ENCODE measurements around the gene NDFIP2. TPM values are rescaled to one million over a fixed set of nuclear protein-coding genes. Genes with fewer than 3 reads are reported as not detected.

Gene NDFIP2
- total RNA-seq, 1 donor from 2014 or later, result 53.8 TPM

DNA sequence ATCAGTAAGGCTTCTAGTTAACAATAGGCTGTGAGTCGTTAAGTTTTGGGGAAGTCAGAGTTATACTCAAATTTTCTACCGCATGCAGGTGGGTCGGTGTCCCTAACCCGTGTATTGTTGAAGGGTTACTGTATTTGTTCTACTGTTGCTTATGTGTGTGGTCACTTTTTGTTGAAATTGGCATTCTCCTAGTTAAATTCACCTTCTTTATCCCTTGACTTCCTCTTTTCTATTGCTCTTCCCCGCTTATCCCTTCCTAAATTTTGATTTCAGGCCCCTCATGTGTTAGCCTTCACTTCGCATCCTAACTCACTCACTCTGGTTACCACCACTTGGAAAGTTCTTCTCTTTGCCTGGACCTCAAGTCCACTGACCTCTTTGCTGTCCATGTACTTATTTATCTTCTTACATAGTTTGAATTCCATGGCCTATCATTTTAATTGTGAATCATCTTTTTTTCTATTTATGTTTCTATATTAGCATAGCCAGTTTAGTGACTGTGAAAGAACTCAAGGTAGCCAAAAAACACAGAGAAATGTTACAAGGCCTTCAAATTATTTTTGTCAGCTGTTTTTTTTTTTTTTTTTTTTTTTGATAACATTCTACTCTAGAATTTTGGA lies 52.9 kb downstream of the NDFIP2 start:
- Mint-ChIP-seq H3K9me3 (ENCODE audit: low read depth) (no peaks in the 10 kb centered on the region), H3K4me1 (ENCODE audit: low read depth) (peaks cover 34% of the 10 kb centered on the region), H3K27ac (no peak overlapping the region), H3K36me3 (ENCODE audit: insufficient read depth) (peaks cover 19% of the 10 kb centered on the region), H3K4me3 (ENCODE audit: low read depth) (no peak overlapping the region), H3K27me3 (no peaks in the 10 kb centered on the region)
- DNase-seq (ENCODE audit: low spot score, unreplicated experiment), result no peak
- TF ChIP-seq, protein P1, sequence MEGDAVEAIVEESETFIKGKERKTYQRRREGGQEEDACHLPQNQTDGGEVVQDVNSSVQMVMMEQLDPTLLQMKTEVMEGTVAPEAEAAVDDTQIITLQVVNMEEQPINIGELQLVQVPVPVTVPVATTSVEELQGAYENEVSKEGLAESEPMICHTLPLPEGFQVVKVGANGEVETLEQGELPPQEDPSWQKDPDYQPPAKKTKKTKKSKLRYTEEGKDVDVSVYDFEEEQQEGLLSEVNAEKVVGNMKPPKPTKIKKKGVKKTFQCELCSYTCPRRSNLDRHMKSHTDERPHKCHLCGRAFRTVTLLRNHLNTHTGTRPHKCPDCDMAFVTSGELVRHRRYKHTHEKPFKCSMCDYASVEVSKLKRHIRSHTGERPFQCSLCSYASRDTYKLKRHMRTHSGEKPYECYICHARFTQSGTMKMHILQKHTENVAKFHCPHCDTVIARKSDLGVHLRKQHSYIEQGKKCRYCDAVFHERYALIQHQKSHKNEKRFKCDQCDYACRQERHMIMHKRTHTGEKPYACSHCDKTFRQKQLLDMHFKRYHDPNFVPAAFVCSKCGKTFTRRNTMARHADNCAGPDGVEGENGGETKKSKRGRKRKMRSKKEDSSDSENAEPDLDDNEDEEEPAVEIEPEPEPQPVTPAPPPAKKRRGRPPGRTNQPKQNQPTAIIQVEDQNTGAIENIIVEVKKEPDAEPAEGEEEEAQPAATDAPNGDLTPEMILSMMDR (IDR thresholded peaks at IDR 0.05; ENCODE audit: unreplicated experiment), result no peak

DNA sequence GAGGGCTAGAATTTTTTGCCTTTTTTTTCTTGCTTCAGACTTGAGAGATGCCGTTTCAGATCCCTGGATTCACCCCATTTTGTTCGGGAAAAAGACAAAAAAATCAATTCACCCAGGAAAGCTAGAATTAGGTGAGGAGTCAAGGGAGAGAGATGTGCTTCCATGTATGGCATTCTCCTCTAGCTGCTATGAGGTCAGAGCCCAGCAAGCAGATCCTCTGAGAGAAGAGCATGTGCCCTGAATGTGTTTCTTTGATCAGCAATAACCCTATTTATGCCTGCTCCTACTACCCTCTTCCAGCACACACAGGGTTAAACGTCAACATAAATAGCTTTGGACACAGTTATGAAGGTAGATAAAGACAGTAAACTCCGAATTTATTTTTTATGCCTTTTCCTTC lies 53.6 kb downstream of the NDFIP2 start:
- peaks cover 19% of the 10 kb centered on the region for H3K36me3 Mint-ChIP-seq (ENCODE audit: insufficient read depth)
- H3K4me1 Mint-ChIP-seq (ENCODE audit: low read depth), result peaks cover 36% of the 10 kb centered on the region
- DNase-seq (ENCODE audit: low spot score, unreplicated experiment), result no peak
- no peaks in the 10 kb centered on the region for H3K9me3 Mint-ChIP-seq (ENCODE audit: low read depth)
- no peaks in the 10 kb centered on the region for H3K27me3 Mint-ChIP-seq
- H3K4me3 Mint-ChIP-seq (ENCODE audit: low read depth), result no peak overlapping the region
- TF ChIP-seq, protein P1 (IDR thresholded peaks at IDR 0.05; ENCODE audit: unreplicated experiment), result no peak
- peak overlapping the region; percentile 26 for H3K27ac Mint-ChIP-seq

GRCh38 chr13:79538757-79539156 lies 57.8 kb downstream of the NDFIP2 start:
- peaks cover 15% of the 10 kb centered on the region for H3K36me3 Mint-ChIP-seq (ENCODE audit: insufficient read depth)
- H3K9me3 Mint-ChIP-seq (ENCODE audit: low read depth), result no peaks in the 10 kb centered on the region
- no peak overlapping the region for H3K4me3 Mint-ChIP-seq (ENCODE audit: low read depth)
- peaks cover 34% of the 10 kb centered on the region for H3K4me1 Mint-ChIP-seq (ENCODE audit: low read depth)
- H3K27me3 Mint-ChIP-seq, result no peaks in the 10 kb centered on the region
- peak overlapping the region; percentile 10 for H3K27ac Mint-ChIP-seq
- DNase-seq (ENCODE audit: low spot score, unreplicated experiment), result no peak
- TF ChIP-seq, protein P1 (IDR thresholded peaks at IDR 0.05; ENCODE audit: unreplicated experiment), result no peak

GRCh38 chr13:79540504-79540903 lies 59.5 kb downstream of the NDFIP2 start:
- DNase-seq (ENCODE audit: low spot score, unreplicated experiment), result no peak
- Mint-ChIP-seq H3K9me3 (ENCODE audit: low read depth) (no peaks in the 10 kb centered on the region), H3K4me1 (ENCODE audit: low read depth) (peaks cover 22% of the 10 kb centered on the region), H3K4me3 (ENCODE audit: low read depth) (no peak overlapping the region), H3K27me3 (no peaks in the 10 kb centered on the region), H3K36me3 (ENCODE audit: insufficient read depth) (peaks cover 14% of the 10 kb centered on the region), H3K27ac (no peak overlapping the region)
- TF ChIP-seq, protein P1 (IDR thresholded peaks at IDR 0.05; ENCODE audit: unreplicated experiment), result no peak

- Mint-ChIP-seq H3K4me3 (ENCODE audit: low read depth) (no peak overlapping the region), H3K36me3 (ENCODE audit: insufficient read depth) (peaks cover 18% of the 10 kb centered on the region), H3K9me3 (ENCODE audit: low read depth) (no peaks in the 10 kb centered on the region), H3K27me3 (no peaks in the 10 kb centered on the region), H3K4me1 (ENCODE audit: low read depth) (peaks cover 20% of the 10 kb centered on the region), H3K27ac (no peak overlapping the region)
- DNase-seq (ENCODE audit: low spot score, unreplicated experiment), result no peak
- TF ChIP-seq, protein P1 (IDR thresholded peaks at IDR 0.05; ENCODE audit: unreplicated experiment), result peak; percentile 96
Measured at GRCh38 chr13:79541426-79542049, 60.6 kb downstream of the NDFIP2 start.

Measured in progenitor cell of endocrine pancreas (in vitro differentiated cells).